Iris pigment epithelial cell (primary cell): ENCODE data around the gene TAF1.
"Not testable (repeated sequence)": the region's sequence is repeated elsewhere in the genome, so short reads cannot be mapped to it uniquely, and the experiment has no call there.

ENCODE experiments used
- DNase-seq: peaks from one replicate; pipeline ENCODE4 v3.0.0-alpha.2; 2011; ENCODE audit warnings: low read depth

TAF1 gene

GRCh38 chrX:71510161-71510560 lies 144.0 kb downstream of the TAF1 start:
- DNase-seq: no peak

- not testable (repeated sequence) for DNase-seq
These were observed 147.6 kb downstream of the TAF1 start for GRCh38 chrX:71513731-71514130.

GRCh38 chrX:71514367-71515037 lies 148.3 kb downstream of the TAF1 start:
- no peak for DNase-seq

- peak; percentile 17 for DNase-seq
These were observed 148.9 kb downstream of the TAF1 start for GRCh38 chrX:71515038-71515396.
